Mammary epithelial cell (primary cell): ENCODE measurements around the gene RPN1.

ENCODE experiments used
- EZH2 ChIP-seq: IDR thresholded peaks from 2 replicates; pipeline ENCODE4 v1.6.1; 2012; ENCODE audit warnings: low read length, inconsistent platforms, borderline replicate concordance
- TF ChIP-seq, protein P1 (sequence below), 2 donors: IDR thresholded peaks in 1 of 2; conservative IDR thresholded peaks in 1 of 2; 2 replicates each; pipeline ENCODE4 v1.5.1; 2011 to 2012; ENCODE audit warnings: inconsistent platforms in 2 of 2, low read length in 2 of 2, mild to moderate bottlenecking in 2 of 2, control low read depth in 1 of 2, low read depth in 1 of 2; ENCODE audit not compliant: insufficient read depth in 1 of 2; ENCODE audit errors: extremely low read depth in 1 of 2

DNA sequence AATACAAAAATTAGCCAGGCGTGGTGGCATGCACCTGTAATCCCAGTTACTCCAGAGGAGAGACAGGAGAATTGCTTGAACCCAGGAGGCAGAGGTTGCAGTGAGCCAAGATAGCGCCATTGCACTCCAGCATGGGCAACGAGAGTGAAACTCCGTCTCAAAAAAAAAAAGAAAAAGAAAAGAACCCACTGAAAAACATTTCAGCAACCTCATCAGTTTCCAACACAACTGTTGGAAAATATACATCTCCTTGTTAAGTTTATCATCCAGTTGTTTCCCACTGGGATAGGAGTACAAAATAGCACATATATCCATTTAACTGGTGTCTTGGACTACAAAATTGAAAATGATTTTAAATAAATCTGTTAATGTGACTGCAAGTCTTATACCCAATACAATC is 2.2 kb downstream of the RPN1 start:
- TF ChIP-seq, protein P1, sequence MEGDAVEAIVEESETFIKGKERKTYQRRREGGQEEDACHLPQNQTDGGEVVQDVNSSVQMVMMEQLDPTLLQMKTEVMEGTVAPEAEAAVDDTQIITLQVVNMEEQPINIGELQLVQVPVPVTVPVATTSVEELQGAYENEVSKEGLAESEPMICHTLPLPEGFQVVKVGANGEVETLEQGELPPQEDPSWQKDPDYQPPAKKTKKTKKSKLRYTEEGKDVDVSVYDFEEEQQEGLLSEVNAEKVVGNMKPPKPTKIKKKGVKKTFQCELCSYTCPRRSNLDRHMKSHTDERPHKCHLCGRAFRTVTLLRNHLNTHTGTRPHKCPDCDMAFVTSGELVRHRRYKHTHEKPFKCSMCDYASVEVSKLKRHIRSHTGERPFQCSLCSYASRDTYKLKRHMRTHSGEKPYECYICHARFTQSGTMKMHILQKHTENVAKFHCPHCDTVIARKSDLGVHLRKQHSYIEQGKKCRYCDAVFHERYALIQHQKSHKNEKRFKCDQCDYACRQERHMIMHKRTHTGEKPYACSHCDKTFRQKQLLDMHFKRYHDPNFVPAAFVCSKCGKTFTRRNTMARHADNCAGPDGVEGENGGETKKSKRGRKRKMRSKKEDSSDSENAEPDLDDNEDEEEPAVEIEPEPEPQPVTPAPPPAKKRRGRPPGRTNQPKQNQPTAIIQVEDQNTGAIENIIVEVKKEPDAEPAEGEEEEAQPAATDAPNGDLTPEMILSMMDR (conservative IDR thresholded peaks at IDR 0.05 in 1 of 2, IDR thresholded peaks at IDR 0.05 in 1 of 2; ENCODE audit: extremely low read depth in 1 of 2, insufficient read depth in 1 of 2, low read depth in 1 of 2, low read length in 2 of 2): no peak
- TF ChIP-seq EZH2: no peak
